Measurements from ENCODE around the gene WASHC4. TPM values are rescaled to one million over a fixed set of nuclear protein-coding genes. Genes with fewer than 3 reads are reported as not detected.
"Not testable (repeated sequence)": the region's sequence is repeated elsewhere in the genome, so short reads cannot be mapped to it uniquely, and the experiment has no call there.

WASHC4 gene
- total RNA-seq, 1 experiment from 2014 or later, result 47.8 TPM

GRCh38 chr12:105167346-105167745 is 59.8 kb downstream of the WASHC4 start:
- DNase-seq, result no peak
- no peak overlapping the region for H3K27ac ChIP-seq

GRCh38 chr12:105168006-105168405 is 60.5 kb downstream of the WASHC4 start:
- Histone ChIP-seq H3K9me3 (replicated peaks) (no peaks in the 10 kb centered on the region), H3K4me3 (no peak overlapping the region), H3K27ac (no peak overlapping the region), H3K4me1 (no peaks in the 10 kb centered on the region), H3K36me3 (peaks cover 36% of the 10 kb centered on the region), H3K27me3 (no peaks in the 10 kb centered on the region)
- no peak for DNase-seq

More at GRCh38 chr12:105167346-105167745, 59.8 kb downstream of the WASHC4 start:
- Histone ChIP-seq H3K27me3 (no peaks in the 10 kb centered on the region), H3K36me3 (peaks cover 39% of the 10 kb centered on the region), H3K9me3 (replicated peaks) (no peaks in the 10 kb centered on the region), H3K4me1 (no peaks in the 10 kb centered on the region), H3K4me3 (no peak overlapping the region)

GRCh38 chr12:105170139-105170538 is 62.6 kb downstream of the WASHC4 start:
- H3K27ac ChIP-seq, result no peak overlapping the region
- no peak overlapping the region for H3K4me3 ChIP-seq
- H3K27me3 ChIP-seq, result no peaks in the 10 kb centered on the region
- no peaks in the 10 kb centered on the region for H3K9me3 ChIP-seq (replicated peaks)
- no peaks in the 10 kb centered on the region for H3K4me1 ChIP-seq
- no peak for DNase-seq
- peaks cover 25% of the 10 kb centered on the region for H3K36me3 ChIP-seq

- H3K4me3 ChIP-seq, result no peak overlapping the region
- H3K9me3 ChIP-seq (replicated peaks), result no peaks in the 10 kb centered on the region
- H3K36me3 ChIP-seq, result peaks cover 18% of the 10 kb centered on the region
- no peak overlapping the region for H3K27ac ChIP-seq
- no peak for DNase-seq
- no peaks in the 10 kb centered on the region for H3K4me1 ChIP-seq
- no peaks in the 10 kb centered on the region for H3K27me3 ChIP-seq
Measured at GRCh38 chr12:105171691-105172436, 64.3 kb downstream of the WASHC4 start.

GRCh38 chr12:105175397-105175990 is 68.0 kb downstream of the WASHC4 start:
- Histone ChIP-seq H3K4me1 (no peaks in the 10 kb centered on the region), H3K4me3 (no peak overlapping the region), H3K9me3 (replicated peaks) (peaks cover 4% of the 10 kb centered on the region; the same call in 1 of the 2 replicates), H3K27ac (no peak overlapping the region), H3K36me3 (peaks cover 4% of the 10 kb centered on the region; the same call in 1 of the 2 replicates), H3K27me3 (no peaks in the 10 kb centered on the region)
- no peak for DNase-seq

GRCh38 chr12:105177208-105177607 is 69.7 kb downstream of the WASHC4 start:
- no peak for DNase-seq
- H3K27me3 ChIP-seq, result no peaks in the 10 kb centered on the region
- H3K27ac ChIP-seq, result no peak overlapping the region
- no peaks in the 10 kb centered on the region for H3K4me1 ChIP-seq
- peaks cover 4% of the 10 kb centered on the region; the same call in 1 of the 2 replicates for H3K36me3 ChIP-seq
- peaks cover 4% of the 10 kb centered on the region; the same call in 1 of the 2 replicates for H3K9me3 ChIP-seq (replicated peaks)
- no peak overlapping the region for H3K4me3 ChIP-seq

DNA sequence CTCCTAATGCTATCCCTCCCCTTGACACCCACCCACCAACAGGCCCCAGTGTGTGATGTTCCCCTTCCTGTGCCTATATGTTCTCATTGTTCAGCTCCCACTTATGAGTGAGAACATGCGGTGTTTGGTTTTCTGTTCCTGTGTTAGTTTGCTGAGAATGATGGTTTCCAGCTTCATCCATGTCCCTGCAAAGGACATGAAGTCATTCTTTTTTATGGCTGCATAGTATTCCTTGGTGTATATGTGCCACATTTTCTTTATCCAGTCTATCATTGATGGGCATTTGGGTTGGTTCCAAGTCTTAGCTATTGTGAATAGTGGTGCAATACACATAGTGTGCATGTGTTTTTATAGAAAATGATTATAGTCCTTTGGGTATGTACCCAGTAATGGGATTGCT is 71.6 kb downstream of the WASHC4 start:
- H3K4me3 ChIP-seq; DNase-seq; H3K4me1 ChIP-seq; H3K36me3 ChIP-seq; H3K27ac ChIP-seq; H3K27me3 ChIP-seq; H3K9me3 ChIP-seq (replicated peaks): not testable (repeated sequence)

GRCh38 chr12:105183406-105183805 is 75.9 kb downstream of the WASHC4 start:
- H3K4me1 ChIP-seq; DNase-seq; H3K4me3 ChIP-seq; H3K9me3 ChIP-seq (replicated peaks); H3K27ac ChIP-seq; H3K27me3 ChIP-seq: not testable (repeated sequence)
- peaks cover 30% of the 10 kb centered on the region for H3K36me3 ChIP-seq

DNA sequence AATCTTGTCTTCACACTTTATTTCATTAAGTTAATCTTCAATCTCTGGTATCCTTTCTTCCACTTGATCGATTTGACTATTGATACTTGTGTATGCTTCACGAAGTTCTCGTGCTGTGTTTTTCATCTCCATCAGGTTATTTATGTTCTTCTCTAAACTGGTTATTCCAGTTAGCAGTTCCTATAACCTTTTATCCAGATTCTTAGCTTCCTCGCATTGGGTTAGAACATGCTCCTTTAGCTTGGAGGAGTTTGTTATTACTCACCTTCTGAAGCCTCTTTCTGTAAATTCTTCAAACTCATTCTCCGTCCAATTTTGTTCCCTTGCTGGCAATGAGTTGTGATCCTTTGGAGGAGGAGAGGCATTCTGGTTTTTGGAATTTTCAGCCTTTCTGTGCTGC is 76.4 kb downstream of the WASHC4 start:
- H3K27ac ChIP-seq; DNase-seq; H3K9me3 ChIP-seq (replicated peaks); H3K27me3 ChIP-seq; H3K4me1 ChIP-seq; H3K4me3 ChIP-seq: not testable (repeated sequence)
- peaks cover 32% of the 10 kb centered on the region for H3K36me3 ChIP-seq

GRCh38 chr12:105189293-105189692 is 81.8 kb downstream of the WASHC4 start:
- peaks cover 41% of the 10 kb centered on the region for H3K36me3 ChIP-seq
- no peak for DNase-seq
- H3K4me3 ChIP-seq, result no peak overlapping the region
- no peaks in the 10 kb centered on the region for H3K27me3 ChIP-seq
- H3K9me3 ChIP-seq (replicated peaks), result no peaks in the 10 kb centered on the region
- H3K4me1 ChIP-seq, result no peaks in the 10 kb centered on the region
- no peak overlapping the region for H3K27ac ChIP-seq

GRCh38 chr12:105190530-105190929 is 83.0 kb downstream of the WASHC4 start:
- H3K36me3 ChIP-seq, result peaks cover 35% of the 10 kb centered on the region
- DNase-seq, result no peak

DNA sequence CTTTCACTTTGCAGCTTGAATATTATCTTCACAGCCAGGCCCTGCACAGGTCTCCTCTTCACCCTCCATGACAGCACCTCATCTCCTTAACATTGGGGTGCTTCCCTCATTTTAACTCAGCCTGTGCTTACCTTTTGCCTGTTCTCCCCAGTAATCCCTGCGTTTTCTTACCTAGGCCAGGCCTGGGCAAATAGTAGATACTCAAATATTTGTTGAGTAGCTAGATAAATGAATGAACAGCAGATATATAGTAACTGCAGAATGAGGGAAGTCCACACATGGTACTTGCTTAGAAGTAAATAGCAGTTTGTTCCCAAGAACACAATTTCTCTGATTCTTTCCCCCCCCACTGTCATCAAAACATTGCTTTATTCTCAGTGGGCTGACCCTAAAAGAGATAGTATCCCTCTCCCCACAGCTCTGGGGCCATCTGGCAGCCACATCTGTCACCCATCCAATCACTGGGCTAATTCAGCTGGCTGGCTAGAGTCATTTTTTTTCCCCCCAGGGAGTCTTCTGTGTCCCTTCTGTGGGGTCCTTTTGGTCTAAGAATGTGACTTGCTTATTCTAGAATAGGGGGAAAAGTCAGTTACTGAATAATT is 85.2 kb downstream of the WASHC4 start:
- H3K27me3 ChIP-seq, result no peaks in the 10 kb centered on the region
- DNase-seq, result no peak
- H3K36me3 ChIP-seq, result peaks cover 22% of the 10 kb centered on the region
- H3K9me3 ChIP-seq (replicated peaks), result no peaks in the 10 kb centered on the region
- H3K4me1 ChIP-seq, result no peaks in the 10 kb centered on the region
- H3K4me3 ChIP-seq, result no peak overlapping the region
- no peak overlapping the region for H3K27ac ChIP-seq

More at GRCh38 chr12:105190530-105190929, 83.0 kb downstream of the WASHC4 start:
- Histone ChIP-seq H3K4me3 (no peak overlapping the region), H3K27me3 (no peaks in the 10 kb centered on the region), H3K4me1 (no peaks in the 10 kb centered on the region), H3K9me3 (replicated peaks) (no peaks in the 10 kb centered on the region), H3K27ac (no peak overlapping the region)

GRCh38 chr12:105194947-105195346 is 87.4 kb downstream of the WASHC4 start:
- no peak for DNase-seq

DNA sequence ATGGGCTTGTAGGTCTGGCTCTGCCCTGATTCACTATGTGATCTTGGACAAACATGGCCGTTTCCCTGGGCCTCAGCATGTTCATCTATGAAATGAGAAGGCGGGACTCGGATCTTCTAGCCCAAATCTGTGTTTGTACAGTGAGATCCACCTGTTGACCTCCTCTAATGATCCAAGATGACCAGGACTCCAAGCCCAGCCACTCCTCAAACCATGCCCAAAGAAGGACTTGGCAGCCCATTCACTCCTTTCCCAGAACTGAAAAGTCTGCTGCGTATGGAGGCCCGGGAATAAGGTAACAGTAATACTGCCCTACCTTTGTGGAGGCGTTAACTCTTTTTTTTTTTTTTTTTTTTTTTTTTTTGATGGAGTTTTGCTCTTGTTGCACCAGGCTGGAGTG is 88.6 kb downstream of the WASHC4 start:
- Histone ChIP-seq H3K36me3 (peaks cover 4% of the 10 kb centered on the region; the same call in 1 of the 2 replicates), H3K9me3 (replicated peaks) (no peaks in the 10 kb centered on the region)

More at GRCh38 chr12:105194947-105195346, 87.4 kb downstream of the WASHC4 start:
- Histone ChIP-seq H3K9me3 (replicated peaks) (no peaks in the 10 kb centered on the region), H3K36me3 (peaks cover 6% of the 10 kb centered on the region; the same call in 1 of the 2 replicates), H3K27me3 (no peaks in the 10 kb centered on the region), H3K4me1 (no peaks in the 10 kb centered on the region), H3K4me3 (no peak overlapping the region), H3K27ac (no peak overlapping the region)

DNA sequence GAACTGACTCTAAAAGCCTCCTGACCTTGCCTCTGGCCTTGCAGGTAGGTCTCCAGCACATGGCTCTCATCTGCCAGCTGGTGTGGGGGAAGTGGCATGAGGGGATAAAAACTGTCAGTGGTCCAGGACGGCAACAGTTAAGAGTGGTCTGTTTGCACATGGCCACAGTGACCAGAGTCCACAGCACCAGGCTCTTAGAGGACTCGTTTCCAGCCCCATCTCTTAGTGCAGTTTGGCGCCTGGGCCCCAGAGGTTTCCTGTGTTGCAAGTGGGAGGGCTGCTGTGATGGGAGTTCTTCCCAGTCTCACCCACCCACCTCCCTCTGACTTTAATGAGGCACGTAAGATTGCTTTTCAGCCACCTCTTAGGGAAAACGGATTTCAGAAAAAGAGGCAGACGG is 91.4 kb downstream of the WASHC4 start:
- Histone ChIP-seq H3K9me3 (replicated peaks) (no peaks in the 10 kb centered on the region), H3K4me1 (no peaks in the 10 kb centered on the region), H3K27ac (no peak overlapping the region), H3K4me3 (no peak overlapping the region), H3K36me3 (no peaks in the 10 kb centered on the region), H3K27me3 (no peaks in the 10 kb centered on the region)
- DNase-seq, result no peak

More for the DNA sequence above, 88.6 kb downstream of the WASHC4 start:
- no peak for DNase-seq
- Histone ChIP-seq H3K4me1 (no peaks in the 10 kb centered on the region), H3K27me3 (no peaks in the 10 kb centered on the region), H3K27ac (no peak overlapping the region), H3K4me3 (no peak overlapping the region)

All from SJCRH30 (cell line).